Endothelial cell of umbilical vein (primary cell): ENCODE results near the gene ULK4.

Source experiments
- EZH2 ChIP-seq: IDR thresholded peaks from 2 replicates; pipeline ENCODE4 v1.6.1; 2012; ENCODE audit warnings: borderline replicate concordance, low read depth, mild to moderate bottlenecking, moderate library complexity, low read length, inconsistent platforms; ENCODE audit not compliant: severe bottlenecking
- TF ChIP-seq, protein P1 (sequence below), 2 donors: IDR thresholded peaks; 1 replicate in 1 of 2; 2 replicates in 1 of 2; pipeline ENCODE4 v1.5.1; 2011; ENCODE audit warnings: low read length in 2 of 2, mild to moderate bottlenecking in 2 of 2, moderate library complexity in 2 of 2, control low read depth in 1 of 2, inconsistent platforms in 1 of 2, low read depth in 1 of 2; ENCODE audit not compliant: insufficient read depth in 1 of 2; ENCODE audit errors: extremely low read depth in 1 of 2

GRCh38 chr3:41708176-41708575 lies 253.7 kb downstream of the ULK4 start:
- TF ChIP-seq, protein P1, sequence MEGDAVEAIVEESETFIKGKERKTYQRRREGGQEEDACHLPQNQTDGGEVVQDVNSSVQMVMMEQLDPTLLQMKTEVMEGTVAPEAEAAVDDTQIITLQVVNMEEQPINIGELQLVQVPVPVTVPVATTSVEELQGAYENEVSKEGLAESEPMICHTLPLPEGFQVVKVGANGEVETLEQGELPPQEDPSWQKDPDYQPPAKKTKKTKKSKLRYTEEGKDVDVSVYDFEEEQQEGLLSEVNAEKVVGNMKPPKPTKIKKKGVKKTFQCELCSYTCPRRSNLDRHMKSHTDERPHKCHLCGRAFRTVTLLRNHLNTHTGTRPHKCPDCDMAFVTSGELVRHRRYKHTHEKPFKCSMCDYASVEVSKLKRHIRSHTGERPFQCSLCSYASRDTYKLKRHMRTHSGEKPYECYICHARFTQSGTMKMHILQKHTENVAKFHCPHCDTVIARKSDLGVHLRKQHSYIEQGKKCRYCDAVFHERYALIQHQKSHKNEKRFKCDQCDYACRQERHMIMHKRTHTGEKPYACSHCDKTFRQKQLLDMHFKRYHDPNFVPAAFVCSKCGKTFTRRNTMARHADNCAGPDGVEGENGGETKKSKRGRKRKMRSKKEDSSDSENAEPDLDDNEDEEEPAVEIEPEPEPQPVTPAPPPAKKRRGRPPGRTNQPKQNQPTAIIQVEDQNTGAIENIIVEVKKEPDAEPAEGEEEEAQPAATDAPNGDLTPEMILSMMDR (IDR thresholded peaks at IDR 0.05; ENCODE audit: extremely low read depth in 1 of 2, insufficient read depth in 1 of 2, low read depth in 1 of 2, low read length in 2 of 2): no peak
- no peak for TF ChIP-seq EZH2
